Activated CD4-positive, alpha-beta T cell treated with anti-CD3 and anti-CD28 coated beads, Interleukin-2, amount 50 U/mL, for 4 hours (primary cell): ENCODE data around the gene ITGB2.
A peak's percentile ranks its signal among the peaks of the same experiment; 100 is the strongest.
"Not testable (repeated sequence)": the region's sequence is repeated elsewhere in the genome, so short reads cannot be mapped to it uniquely, and the experiment has no call there.

Experiments used
- DNase-seq, 2 experiments: peaks; one replicate each; pipeline ENCODE4 v3.0.0-alpha.2; 2020

Gene ITGB2

DNA sequence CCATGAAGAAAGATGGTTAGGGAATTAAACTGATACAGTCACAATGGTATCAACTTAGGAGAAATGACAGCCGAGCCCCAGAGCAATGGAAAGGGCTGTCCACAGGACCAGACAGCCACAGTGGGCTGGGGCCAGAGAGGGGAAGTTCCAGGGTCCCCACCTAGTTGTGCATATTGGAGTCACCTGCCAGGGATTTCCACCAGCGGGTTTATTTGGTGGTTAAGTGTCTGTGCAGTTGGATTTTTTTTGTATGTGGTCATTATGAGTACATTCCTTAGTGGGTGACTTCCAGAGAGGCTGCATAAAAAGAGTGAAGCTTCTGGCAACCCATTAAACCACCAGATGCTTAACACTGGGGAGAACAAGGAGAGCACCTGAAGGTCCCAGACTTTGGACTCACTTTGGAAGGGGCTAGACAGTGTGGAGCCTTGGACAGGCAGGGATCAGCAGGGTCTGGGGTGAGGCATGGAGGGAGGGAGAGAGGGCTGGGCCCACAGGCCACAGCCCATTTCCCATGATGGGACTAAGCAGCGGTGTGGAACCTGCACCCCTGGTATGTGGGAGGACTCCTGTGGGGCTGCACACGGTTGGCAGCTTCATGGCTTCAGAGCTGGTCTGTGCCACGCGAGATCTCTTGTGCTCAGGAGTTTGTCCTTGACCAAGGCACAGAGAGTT lies 39.4 kb downstream of the ITGB2 start:
- DNase-seq: no peak

- DNase-seq: no peak
Observed at GRCh38 chr21:44880405-44881197, 40.1 kb downstream of the ITGB2 start.

DNA sequence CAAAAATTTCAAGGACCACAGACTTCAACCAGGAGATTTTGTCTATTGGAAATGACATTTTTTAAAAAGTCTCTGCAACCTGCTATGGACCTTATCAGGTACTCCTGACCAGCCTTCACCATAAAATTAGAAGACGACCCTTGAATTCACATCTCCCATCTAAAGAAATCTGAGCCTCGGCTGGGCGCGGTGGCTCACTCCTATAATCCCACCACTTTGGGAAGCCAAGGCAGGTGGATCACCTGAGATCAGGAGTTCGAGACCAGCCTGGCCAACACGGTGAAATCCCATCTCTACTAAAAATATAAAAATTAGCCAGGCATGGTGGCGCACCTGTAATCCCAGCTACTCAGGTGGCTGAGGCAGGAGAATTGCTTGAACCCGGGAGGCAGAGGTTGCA lies 41.5 kb downstream of the ITGB2 start:
- not testable (repeated sequence) for DNase-seq

DNA sequence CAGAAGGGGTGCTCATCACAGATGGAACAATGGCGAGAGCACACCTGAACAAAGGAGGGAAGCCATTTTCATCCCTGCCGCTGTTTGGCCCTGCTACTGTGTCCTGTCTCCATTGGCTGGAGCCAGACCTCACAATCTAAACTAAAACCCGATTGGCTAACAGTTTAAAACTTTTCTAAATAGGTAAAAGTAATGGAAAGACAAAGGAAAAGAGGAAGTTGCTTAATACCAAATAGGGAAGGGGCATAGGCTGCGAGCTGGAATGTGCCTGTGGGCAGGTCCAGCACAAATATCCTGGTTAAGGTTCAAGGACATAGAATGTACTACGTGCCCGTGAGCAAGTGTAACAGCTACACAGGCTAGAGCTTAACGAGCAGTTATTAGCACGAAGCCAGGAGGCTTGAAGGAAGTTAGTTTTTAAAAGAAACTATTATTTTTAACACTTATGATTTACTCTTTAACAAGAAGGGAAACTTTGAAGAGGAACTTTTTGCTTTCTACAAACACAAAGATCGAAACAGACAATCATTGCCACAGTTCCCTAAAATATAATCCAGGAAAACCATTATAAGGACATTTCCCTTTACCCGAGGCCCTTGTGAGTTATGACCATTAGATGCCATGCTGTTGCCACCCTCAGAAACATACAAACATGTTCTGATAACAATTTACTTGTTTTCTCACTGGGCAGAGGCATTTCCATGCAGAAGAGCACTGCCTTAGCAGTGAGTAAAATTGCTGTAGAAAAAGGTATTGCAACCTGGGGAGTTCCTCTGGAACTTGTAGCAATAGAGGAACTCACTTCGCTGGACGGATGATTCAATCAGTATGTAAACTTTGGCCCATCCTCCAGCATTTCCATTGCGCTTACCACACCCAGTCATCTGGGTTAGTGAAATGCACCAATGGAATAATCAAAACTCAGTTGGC lies 42.4 kb downstream of the ITGB2 start:
- no peak for DNase-seq

GRCh38 chr21:44876849-44877575 lies 43.7 kb downstream of the ITGB2 start:
- DNase-seq: no peak

DNA sequence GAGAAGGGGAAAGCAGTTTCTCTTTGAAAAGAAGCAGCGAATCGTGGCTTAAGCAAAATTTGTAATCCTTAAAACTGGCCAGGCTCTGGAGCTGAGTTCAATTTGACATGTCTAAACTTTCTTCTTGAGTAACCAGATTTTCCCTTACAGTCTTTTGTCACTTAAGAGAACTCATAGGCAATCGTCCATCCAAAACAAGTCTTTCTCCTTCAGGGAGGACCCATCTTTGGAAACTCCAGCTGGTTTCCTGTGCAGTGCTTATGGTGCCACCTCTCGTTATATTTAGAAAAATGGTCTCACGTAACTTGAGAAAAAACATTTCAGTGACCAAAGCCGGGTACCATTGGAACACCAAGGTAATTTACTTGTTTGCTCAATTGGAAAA lies 45.4 kb downstream of the ITGB2 start:
- DNase-seq: no peak

DNA sequence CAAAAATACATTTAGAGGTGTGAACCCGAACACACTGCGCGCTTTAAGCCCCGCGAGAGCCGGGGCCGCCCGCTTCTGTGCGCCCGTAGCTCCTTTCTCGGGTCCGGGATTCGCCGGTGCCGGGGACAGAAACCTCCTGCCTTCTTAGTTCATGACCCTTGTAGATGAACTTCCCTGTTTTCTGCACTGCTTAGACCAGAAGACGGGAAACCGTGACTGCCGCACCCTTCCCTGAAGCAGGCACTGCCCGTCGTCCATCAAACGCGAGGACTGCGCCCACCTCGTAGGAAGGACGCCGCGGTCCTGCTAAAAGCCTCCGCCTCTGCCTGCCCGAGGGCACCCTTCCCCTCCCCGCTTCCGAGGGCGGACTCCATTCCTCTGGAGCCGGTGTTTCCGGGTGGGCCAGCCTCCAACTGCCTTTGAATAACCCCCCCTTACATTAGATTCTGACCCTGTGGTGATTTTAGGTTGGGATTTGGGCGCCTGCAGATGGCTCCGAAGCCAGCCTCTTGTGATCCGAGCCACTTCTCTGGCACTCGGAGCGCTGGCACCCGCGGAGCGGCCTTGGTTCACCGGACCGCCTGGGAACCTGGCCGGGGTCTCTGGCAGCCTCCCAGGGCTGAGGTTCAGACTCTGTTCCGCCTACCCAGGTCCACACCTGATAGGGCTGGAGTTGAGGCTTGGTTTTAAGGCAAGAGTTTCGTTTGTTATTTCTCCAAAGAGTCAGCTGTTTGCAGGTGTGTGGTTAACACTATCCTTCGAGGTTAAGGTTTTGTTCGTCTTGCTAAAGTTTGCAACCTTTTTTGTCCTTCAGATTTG lies 46.0 kb downstream of the ITGB2 start:
- no peak for DNase-seq

DNA sequence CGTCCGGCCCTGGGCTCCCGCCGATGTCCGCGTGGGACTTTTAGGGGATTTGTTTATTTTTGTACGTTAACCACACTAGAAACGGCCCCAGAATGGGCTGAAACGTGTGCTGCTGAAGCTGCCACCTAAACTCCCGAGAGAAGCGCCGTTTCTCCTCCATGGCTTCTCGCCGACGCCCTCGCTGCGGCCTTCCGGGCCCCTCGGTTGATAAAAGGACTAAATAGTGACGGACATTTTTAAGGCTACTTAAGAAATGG lies 46.5 kb downstream of the ITGB2 start:
- no peak for DNase-seq

- peak; percentile 98 for DNase-seq
Observed at GRCh38 chr21:44873356-44874239, 47.1 kb downstream of the ITGB2 start, which contains the start of gene PTTG1IP. PTTG1IP (minus strand) TSS chr21:44873690; CDS start chr21:44873616, 74 bp downstream.

- DNase-seq: no peak
Observed at GRCh38 chr21:44872649-44873355, 47.9 kb downstream of the ITGB2 start.

- no peak for DNase-seq
Observed at GRCh38 chr21:44872323-44872648, 48.4 kb downstream of the ITGB2 start.

DNA sequence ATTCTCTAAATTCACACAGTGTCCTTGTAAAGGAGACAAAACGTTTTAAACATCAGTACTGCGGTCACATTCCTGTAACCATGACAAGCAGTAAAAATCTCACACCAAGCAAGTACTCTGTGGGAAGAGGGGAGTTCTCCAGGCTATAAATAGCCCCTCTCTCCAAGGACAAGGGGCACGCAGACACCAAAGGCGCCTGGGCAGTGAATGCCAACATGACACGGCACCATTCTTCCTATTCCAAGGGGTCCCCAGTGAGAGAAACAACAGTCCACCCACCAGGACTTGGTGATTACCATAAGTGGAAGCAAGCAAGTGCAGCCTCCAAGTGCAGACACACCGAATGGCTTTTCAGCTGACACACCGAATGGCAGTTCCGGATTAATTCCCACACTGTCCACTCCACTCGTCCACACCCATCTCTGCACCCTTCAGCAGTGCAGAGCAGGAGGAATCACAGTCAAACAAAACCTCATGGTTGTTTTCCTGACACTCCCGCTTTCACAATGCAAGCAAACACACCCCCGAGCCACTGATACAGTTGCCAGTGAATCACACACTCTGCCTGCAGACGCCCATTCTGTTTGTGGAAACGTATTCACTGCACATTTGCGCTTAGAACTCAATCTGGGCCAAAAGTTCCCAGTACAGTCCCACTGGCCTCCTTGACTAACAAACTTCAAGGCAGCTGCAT lies 49.0 kb downstream of the ITGB2 start:
- DNase-seq: peak; percentile 19 to 25

DNA sequence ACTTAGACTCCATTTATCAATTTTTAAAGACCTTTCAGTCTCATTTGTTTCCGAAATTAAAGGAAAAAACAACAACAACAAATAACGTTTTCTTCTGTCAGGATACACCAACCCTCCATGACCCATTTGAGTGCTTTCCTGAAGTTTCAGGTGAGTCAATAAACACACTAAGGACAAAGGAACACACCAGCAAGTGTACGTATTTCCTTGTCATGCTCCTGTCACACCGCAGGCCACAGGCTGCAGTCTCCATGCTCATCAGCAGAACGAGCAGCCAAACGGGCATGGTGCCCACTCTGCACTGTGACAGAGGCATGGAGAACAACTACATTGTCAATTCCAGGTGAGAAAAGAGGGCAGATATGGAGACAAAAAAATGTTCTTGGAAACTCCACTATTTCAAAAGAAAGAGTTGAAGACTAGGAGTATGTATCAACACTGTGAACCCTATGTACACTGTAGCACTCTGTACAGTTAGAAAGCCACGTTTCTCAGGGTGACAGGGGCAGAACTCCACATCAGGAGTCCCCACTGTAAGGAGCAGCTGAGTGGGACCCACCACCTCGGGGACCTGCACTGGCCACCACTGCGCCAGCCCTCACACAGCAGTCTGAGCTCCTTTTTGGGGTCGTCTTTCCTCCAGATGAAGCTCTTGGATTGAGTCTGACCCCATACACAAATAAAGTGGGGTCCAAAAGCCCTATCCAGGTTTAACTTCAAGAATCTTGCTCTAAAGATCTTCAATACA lies 49.8 kb downstream of the ITGB2 start:
- DNase-seq: no peak

GRCh38 chr21:44869781-44870747 lies 50.6 kb downstream of the ITGB2 start:
- DNase-seq: no peak

DNA sequence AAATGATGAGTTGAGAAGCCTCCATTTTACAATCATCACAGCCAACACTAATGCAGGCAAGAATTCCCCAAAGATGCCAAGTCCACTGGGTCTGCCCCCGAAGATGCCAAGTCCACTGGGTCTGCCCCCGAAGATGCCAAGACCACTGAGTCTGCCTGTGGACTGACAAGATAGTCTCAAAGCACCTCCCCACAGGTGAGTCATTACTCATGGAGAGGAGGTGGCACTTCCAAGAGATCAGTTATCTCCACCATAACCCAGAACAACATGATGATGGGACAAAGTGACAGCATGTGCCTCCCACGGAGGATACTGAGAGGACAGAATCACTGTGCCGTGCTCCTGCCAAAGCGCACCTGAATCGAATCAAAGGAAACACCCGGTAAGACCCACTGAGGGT lies 52.0 kb downstream of the ITGB2 start:
- DNase-seq: no peak

- peak in 1 of 2 experiments; percentile 19 for DNase-seq
Observed at GRCh38 chr21:44867999-44868700, 52.5 kb downstream of the ITGB2 start.

GRCh38 chr21:44867464-44867863 lies 53.2 kb downstream of the ITGB2 start:
- no peak for DNase-seq
